Coronary artery (tissue), 2 donors: ENCODE measurements around the gene CCDC124.

Experiments
- DNase-seq: peaks from one replicate; pipeline ENCODE4 v3.0.0-alpha.2; 2017; ENCODE audit warnings: low spot score
- H3K27ac ChIP-seq, 2 donors: fragments of 200-600 bp; sonication (generic); one replicate each; pipeline ENCODE4 v1.5.1; 2016 to 2019
- H3K4me3 ChIP-seq: fragments of 200-600 bp; sonication (generic); 2 replicates; pipeline ENCODE4 v1.5.1; 2016; ENCODE audit warnings: mild to moderate bottlenecking, moderate library complexity
- TF ChIP-seq, protein P1 (sequence below): fragments of 200-600 bp; sonication (generic); IDR thresholded peaks from one replicate; pipeline ENCODE4 v1.5.1; 2019; ENCODE audit warnings: antibody characterized with exemption

CCDC124 gene

DNA sequence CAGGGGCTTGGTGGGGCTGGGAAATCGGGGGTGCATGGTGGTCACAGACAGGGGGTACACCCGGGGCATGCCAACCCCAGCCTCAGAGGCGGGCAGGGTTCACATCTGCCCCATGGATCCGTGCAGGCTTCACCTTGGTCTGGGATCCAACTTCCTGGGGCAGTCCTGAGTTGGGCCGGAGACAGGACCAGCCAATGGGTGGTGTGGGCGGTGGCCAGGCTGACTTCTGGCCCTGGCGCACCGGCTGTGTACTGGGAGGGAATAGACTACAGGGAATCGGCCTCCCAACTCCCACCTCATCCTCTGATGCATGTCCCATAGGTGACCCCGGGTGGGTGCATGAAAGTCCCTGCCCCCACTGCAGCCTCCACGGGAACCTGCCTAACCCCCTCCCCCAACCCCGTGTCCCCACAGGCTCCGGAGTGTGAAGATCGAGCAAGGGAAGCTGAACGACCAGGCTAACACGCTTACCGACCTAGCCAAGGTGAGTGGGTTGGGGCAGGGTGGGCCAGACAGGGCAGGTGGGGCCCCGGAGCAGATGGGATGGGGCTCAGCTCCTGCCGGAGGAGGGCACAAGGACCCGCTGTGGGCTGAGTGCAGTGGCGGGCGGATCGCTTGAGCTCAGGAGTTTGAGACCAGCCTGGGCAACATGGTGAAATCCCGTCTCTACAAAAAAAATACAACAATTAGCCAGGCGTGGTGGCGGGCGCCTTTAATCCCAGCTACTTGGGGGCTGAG, 60.4 kb downstream of the CCDC124 start:
- TF ChIP-seq, protein P1, sequence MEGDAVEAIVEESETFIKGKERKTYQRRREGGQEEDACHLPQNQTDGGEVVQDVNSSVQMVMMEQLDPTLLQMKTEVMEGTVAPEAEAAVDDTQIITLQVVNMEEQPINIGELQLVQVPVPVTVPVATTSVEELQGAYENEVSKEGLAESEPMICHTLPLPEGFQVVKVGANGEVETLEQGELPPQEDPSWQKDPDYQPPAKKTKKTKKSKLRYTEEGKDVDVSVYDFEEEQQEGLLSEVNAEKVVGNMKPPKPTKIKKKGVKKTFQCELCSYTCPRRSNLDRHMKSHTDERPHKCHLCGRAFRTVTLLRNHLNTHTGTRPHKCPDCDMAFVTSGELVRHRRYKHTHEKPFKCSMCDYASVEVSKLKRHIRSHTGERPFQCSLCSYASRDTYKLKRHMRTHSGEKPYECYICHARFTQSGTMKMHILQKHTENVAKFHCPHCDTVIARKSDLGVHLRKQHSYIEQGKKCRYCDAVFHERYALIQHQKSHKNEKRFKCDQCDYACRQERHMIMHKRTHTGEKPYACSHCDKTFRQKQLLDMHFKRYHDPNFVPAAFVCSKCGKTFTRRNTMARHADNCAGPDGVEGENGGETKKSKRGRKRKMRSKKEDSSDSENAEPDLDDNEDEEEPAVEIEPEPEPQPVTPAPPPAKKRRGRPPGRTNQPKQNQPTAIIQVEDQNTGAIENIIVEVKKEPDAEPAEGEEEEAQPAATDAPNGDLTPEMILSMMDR, result no peak
- no peak for DNase-seq
- H3K4me3 ChIP-seq, result no peak overlapping the region
- H3K27ac ChIP-seq, result no peak overlapping the region
